ENCODE measurements around the gene CDCA8. TPM values are rescaled to one million over a fixed set of nuclear protein-coding genes. Genes with fewer than 3 reads are reported as not detected.

The CDCA8 gene
- total RNA-seq, 4 donors from 2014 or later: 3.1 to 7.4 (median 4.0) TPM

GRCh38 chr1:37752583-37753471, 60.5 kb downstream of the CDCA8 start:
- H3K4me1 ChIP-seq: peaks cover 0 to 17% (median 0%) of the 10 kb centered on the region in 4 donors
- DNase-seq: peak in 1 of 3 donors; percentile 73
- H3K36me3 ChIP-seq: no peaks in the 10 kb centered on the region
- TF ChIP-seq CTCF (IDR thresholded peaks at IDR 0.05): peak in 1 of 6 experiments; percentile 19
- TF ChIP-seq POLR2A (IDR thresholded peaks at IDR 0.05): peak in 1 of 2 donors; percentile 20
- H3K4me3 ChIP-seq: peak overlapping the region; percentile 30 to 73 (median 58)
- peaks cover 0 to 14% of the 10 kb centered on the region in 2 donors for H3K27me3 ChIP-seq
- no peaks in the 10 kb centered on the region for H3K9me3 ChIP-seq
- H3K27ac ChIP-seq: peak overlapping the region in 1 of 4 donors; percentile 19

GRCh38 chr1:37753473-37754321, 61.4 kb downstream of the CDCA8 start:
- DNase-seq: no peak
- Histone ChIP-seq H3K27ac (no peak overlapping the region), H3K9me3 (no peaks in the 10 kb centered on the region), H3K27me3 (peaks cover 0 to 14% of the 10 kb centered on the region in 2 donors), H3K4me1 (peaks cover 0 to 17% (median 0%) of the 10 kb centered on the region in 4 donors), H3K4me3 (peak overlapping the region in 2 of 4 donors; percentile 54 to 61), H3K36me3 (no peaks in the 10 kb centered on the region)
- TF ChIP-seq CTCF (IDR thresholded peaks at IDR 0.05) (no peak), POLR2A (IDR thresholded peaks at IDR 0.05) (no peak)

- DNase-seq: no peak
- Histone ChIP-seq H3K4me1 (peaks cover 0 to 17% (median 0%) of the 10 kb centered on the region in 4 donors), H3K27me3 (peaks cover 0 to 14% of the 10 kb centered on the region in 2 donors), H3K36me3 (no peaks in the 10 kb centered on the region), H3K27ac (no peak overlapping the region), H3K4me3 (no peak overlapping the region), H3K9me3 (no peaks in the 10 kb centered on the region)
- TF ChIP-seq POLR2A (IDR thresholded peaks at IDR 0.05): no peak
- TF ChIP-seq CTCF (IDR thresholded peaks at IDR 0.05): no peak
Observed at GRCh38 chr1:37755290-37755689, 63.0 kb downstream of the CDCA8 start.

- H3K9me3 ChIP-seq: no peaks in the 10 kb centered on the region
- no peak for DNase-seq
Observed at GRCh38 chr1:37755951-37756560, 63.7 kb downstream of the CDCA8 start.

More at GRCh38 chr1:37755951-37756560, 63.7 kb downstream of the CDCA8 start:
- Histone ChIP-seq H3K27me3 (peaks cover 0 to 14% of the 10 kb centered on the region in 2 donors), H3K36me3 (no peaks in the 10 kb centered on the region), H3K4me3 (no peak overlapping the region), H3K4me1 (peaks cover 0 to 17% (median 0%) of the 10 kb centered on the region in 4 donors), H3K27ac (no peak overlapping the region)
- TF ChIP-seq CTCF (IDR thresholded peaks at IDR 0.05) (no peak), POLR2A (IDR thresholded peaks at IDR 0.05) (no peak)

Small RNAs within 50 kb of the gene (small RNA-seq; reads per million reads assigned to genes)
- 0 reads per million in 2 donors for gene RF00019

Other genes starting within 250 kb of the CDCA8 start
- gene ZC3H12A, start 217.9 kb upstream of the CDCA8 start, total RNA-seq: 10 to 100 TPM; 29.7 to 37.0 (median 33.4) TPM
- gene MEAF6, start 177.8 kb upstream of the CDCA8 start, total RNA-seq: 10 to 100 TPM; 26.9 to 81.7 (median 54.7) TPM
- gene SNIP1, start 138.2 kb upstream of the CDCA8 start, total RNA-seq: 10 to 100 TPM in 2 of 4 donors, 1 to 10 TPM in 2; 7.0 to 17.6 (median 9.0) TPM
- gene DNALI1, start 135.6 kb upstream of the CDCA8 start, total RNA-seq: 1 to 10 TPM; 1.7 to 7.9 (median 3.7) TPM
- 10 to 100 TPM; 27.5 to 56.9 (median 49.9) TPM for gene GNL2, start 96.6 kb upstream of the CDCA8 start, total RNA-seq
- 1 to 10 TPM in 3 of 4 donors, under 1 TPM in 1; 0.35 to 2.5 (median 1.4) TPM for gene RSPO1, start 57.6 kb upstream of the CDCA8 start, total RNA-seq
- gene EPHA10, start 72.6 kb downstream of the CDCA8 start, total RNA-seq: 10 to 100 TPM in 3 of 4 donors, 1 to 10 TPM in 1; 9.9 to 67.8 (median 58.0) TPM
- 1 to 10 TPM; 3.3 to 3.8 (median 3.6) TPM for gene MANEAL, start 101.3 kb downstream of the CDCA8 start, total RNA-seq
- 100 to 1,000 TPM in 1 of 4 donors, 10 to 100 TPM in 3; 27.2 to 178 (median 39.6) TPM for gene C1orf122, start 115.3 kb downstream of the CDCA8 start, total RNA-seq
- 10 to 100 TPM in 2 of 4 donors, 1 to 10 TPM in 2; 8.1 to 12.9 (median 9.7) TPM for gene YRDC, start 115.7 kb downstream of the CDCA8 start, total RNA-seq
- gene MTF1, start 167.1 kb downstream of the CDCA8 start, total RNA-seq: 1 to 10 TPM; 4.1 to 9.5 (median 8.1) TPM

All from Peyer's patch (tissue), 4 donors.